Measurements from ENCODE around the gene IQCM. TPM values are rescaled to one million over a fixed set of nuclear protein-coding genes. Genes with fewer than 3 reads are reported as not detected.
"Not testable (repeated sequence)": the region's sequence is repeated elsewhere in the genome, so short reads cannot be mapped to it uniquely, and the experiment has no call there.

IQCM gene
- total RNA-seq, 1 donor from 2014 or later, result not detected

DNA sequence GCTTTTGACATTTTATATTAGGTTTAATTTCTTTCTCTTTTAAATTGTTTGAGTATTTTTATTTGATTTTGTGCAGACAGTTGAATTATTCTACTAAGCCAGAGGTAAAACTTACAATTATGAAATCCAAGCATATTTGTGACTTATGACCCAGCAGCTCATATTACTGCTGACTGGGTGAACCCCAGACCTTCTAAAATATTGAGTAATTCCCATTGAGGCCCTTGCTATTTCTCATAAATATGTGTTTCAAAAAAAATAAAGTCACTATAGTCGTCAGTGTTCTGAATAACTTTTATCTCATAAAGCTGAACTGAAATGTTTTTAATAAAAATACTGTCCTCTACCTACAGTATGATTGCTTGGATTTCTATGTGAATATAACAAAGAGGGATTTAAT is 303.1 kb downstream of the IQCM start:
- no peaks in the 10 kb centered on the region for H3K36me3 Mint-ChIP-seq (ENCODE audit: unreplicated experiment)
- no peak for DNase-seq (ENCODE audit: extremely low spot score, unreplicated experiment)
- no peak overlapping the region for H3K27ac Mint-ChIP-seq (ENCODE audit: unreplicated experiment)
- H3K4me1 Mint-ChIP-seq (ENCODE audit: unreplicated experiment), result no peaks in the 10 kb centered on the region
- H3K27me3 Mint-ChIP-seq (ENCODE audit: unreplicated experiment), result no peaks in the 10 kb centered on the region
- H3K9me3 Mint-ChIP-seq (ENCODE audit: unreplicated experiment), result no peaks in the 10 kb centered on the region
- TF ChIP-seq, protein P1, sequence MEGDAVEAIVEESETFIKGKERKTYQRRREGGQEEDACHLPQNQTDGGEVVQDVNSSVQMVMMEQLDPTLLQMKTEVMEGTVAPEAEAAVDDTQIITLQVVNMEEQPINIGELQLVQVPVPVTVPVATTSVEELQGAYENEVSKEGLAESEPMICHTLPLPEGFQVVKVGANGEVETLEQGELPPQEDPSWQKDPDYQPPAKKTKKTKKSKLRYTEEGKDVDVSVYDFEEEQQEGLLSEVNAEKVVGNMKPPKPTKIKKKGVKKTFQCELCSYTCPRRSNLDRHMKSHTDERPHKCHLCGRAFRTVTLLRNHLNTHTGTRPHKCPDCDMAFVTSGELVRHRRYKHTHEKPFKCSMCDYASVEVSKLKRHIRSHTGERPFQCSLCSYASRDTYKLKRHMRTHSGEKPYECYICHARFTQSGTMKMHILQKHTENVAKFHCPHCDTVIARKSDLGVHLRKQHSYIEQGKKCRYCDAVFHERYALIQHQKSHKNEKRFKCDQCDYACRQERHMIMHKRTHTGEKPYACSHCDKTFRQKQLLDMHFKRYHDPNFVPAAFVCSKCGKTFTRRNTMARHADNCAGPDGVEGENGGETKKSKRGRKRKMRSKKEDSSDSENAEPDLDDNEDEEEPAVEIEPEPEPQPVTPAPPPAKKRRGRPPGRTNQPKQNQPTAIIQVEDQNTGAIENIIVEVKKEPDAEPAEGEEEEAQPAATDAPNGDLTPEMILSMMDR (IDR thresholded peaks at IDR 0.05), result no peak
- no peak overlapping the region for H3K4me3 Mint-ChIP-seq (ENCODE audit: unreplicated experiment)

DNA sequence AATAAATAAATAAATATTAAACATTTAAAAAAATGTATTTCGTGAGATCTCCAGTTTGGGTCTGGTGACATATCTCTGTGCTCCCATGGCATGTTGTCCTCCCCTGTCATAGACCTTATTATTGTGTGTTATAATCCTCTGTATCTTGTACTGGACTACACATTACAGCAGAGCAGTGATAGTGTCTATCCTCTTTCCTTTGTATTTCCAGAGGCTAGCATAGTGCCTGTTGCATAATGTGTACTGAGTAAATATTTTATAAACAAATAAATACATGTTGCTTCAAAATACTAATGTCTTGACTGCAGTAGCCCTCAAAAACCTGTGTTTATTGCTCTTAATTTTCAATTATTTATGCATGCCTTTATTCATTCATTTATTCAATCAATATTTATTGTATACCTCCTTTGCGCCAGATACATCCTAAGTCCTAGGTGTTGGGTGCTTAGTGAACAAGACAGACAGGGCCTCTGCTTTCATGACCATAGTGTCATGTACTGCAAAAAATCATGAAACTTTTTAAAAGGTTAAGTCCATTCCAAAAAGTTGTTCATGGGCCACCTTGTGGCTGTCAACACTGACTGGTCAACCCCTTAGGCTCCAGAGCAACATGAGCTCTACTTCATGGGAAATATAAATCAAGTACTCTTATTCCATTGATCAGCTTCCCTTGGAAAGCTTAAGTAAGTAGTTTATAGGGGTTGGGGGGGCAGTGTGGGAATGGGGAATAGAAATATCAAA is 303.9 kb downstream of the IQCM start:
- no peak overlapping the region for H3K27ac Mint-ChIP-seq (ENCODE audit: unreplicated experiment)
- no peaks in the 10 kb centered on the region for H3K36me3 Mint-ChIP-seq (ENCODE audit: unreplicated experiment)
- H3K27me3 Mint-ChIP-seq (ENCODE audit: unreplicated experiment), result no peaks in the 10 kb centered on the region
- H3K9me3 Mint-ChIP-seq (ENCODE audit: unreplicated experiment), result no peaks in the 10 kb centered on the region
- DNase-seq (ENCODE audit: extremely low spot score, unreplicated experiment), result no peak
- H3K4me1 Mint-ChIP-seq (ENCODE audit: unreplicated experiment), result no peaks in the 10 kb centered on the region
- TF ChIP-seq, protein P1 (IDR thresholded peaks at IDR 0.05), result no peak
- H3K4me3 Mint-ChIP-seq (ENCODE audit: unreplicated experiment), result no peak overlapping the region

DNA sequence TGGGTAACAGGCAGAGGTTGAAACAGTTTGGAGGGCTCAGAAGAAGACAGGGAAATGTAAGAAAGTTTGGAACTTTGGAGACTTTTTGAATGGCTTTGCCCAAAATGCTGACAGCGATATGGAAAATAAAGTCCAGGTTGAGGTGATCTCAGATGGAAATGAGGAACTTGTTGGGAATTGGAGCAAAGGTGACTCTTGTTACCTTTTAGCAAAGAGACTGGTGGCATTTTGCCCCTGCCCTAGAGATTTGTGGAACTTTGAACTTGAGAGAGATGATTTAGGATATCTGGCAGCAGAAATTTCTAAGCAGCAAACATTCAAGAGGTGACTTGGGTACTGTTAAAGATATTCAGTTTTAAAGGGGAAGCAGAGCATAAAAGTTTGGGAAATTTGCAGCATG is 308.3 kb downstream of the IQCM start:
- H3K4me1 Mint-ChIP-seq (ENCODE audit: unreplicated experiment); H3K9me3 Mint-ChIP-seq (ENCODE audit: unreplicated experiment); H3K27me3 Mint-ChIP-seq (ENCODE audit: unreplicated experiment); H3K36me3 Mint-ChIP-seq (ENCODE audit: unreplicated experiment); DNase-seq (ENCODE audit: extremely low spot score, unreplicated experiment); H3K4me3 Mint-ChIP-seq (ENCODE audit: unreplicated experiment); H3K27ac Mint-ChIP-seq (ENCODE audit: unreplicated experiment): not testable (repeated sequence)

DNA sequence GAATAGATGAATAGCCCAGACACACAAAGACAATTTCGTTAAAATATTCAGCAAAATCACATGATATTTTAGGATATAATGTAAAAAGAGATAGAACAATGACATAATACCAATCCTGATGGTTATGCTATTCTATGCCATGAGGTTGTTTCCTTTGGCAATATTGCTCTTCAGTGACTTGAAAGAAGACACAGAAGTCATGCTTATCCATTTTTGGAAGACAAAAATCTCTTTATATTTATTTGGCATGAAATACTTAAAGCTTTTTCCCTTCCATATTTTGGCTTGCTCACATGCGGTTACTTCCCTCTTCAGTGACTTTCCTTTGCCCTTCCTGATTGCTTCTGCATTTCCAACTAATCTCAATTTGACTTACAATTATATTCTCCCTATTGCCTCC is 314.8 kb downstream of the IQCM start:
- TF ChIP-seq, protein P1 (IDR thresholded peaks at IDR 0.05), result no peak
- DNase-seq (ENCODE audit: extremely low spot score, unreplicated experiment), result no peak
- no peaks in the 10 kb centered on the region for H3K9me3 Mint-ChIP-seq (ENCODE audit: unreplicated experiment)
- no peaks in the 10 kb centered on the region for H3K4me1 Mint-ChIP-seq (ENCODE audit: unreplicated experiment)
- no peak overlapping the region for H3K4me3 Mint-ChIP-seq (ENCODE audit: unreplicated experiment)
- no peaks in the 10 kb centered on the region for H3K27me3 Mint-ChIP-seq (ENCODE audit: unreplicated experiment)
- no peak overlapping the region for H3K27ac Mint-ChIP-seq (ENCODE audit: unreplicated experiment)
- H3K36me3 Mint-ChIP-seq (ENCODE audit: unreplicated experiment), result no peaks in the 10 kb centered on the region

DNA sequence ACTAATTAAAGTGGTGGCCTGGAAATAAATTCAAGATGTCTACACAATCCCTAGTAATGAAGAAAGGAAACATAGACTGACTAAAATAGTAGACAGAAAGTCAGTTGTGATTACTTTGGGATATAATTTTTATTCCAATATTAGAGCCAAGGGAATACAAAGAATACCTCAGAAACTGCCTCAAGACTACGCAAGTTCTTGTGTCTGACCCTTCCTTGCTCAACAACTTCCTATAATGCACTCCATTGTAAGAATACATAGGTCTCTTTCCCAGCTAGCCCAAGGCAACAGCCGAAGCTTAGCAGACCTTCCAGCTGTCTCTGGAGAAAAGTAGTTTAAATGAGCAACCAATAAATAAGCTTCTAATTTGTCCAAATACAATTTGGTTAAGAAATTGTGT is 315.9 kb downstream of the IQCM start:
- H3K9me3 Mint-ChIP-seq (ENCODE audit: unreplicated experiment), result no peaks in the 10 kb centered on the region

More for the DNA sequence above, 315.9 kb downstream of the IQCM start:
- no peaks in the 10 kb centered on the region for H3K36me3 Mint-ChIP-seq (ENCODE audit: unreplicated experiment)
- TF ChIP-seq, protein P1 (IDR thresholded peaks at IDR 0.05), result no peak
- H3K27ac Mint-ChIP-seq (ENCODE audit: unreplicated experiment), result no peak overlapping the region
- DNase-seq (ENCODE audit: extremely low spot score, unreplicated experiment), result no peak
- H3K4me1 Mint-ChIP-seq (ENCODE audit: unreplicated experiment), result no peaks in the 10 kb centered on the region
- H3K27me3 Mint-ChIP-seq (ENCODE audit: unreplicated experiment), result no peaks in the 10 kb centered on the region
- no peak overlapping the region for H3K4me3 Mint-ChIP-seq (ENCODE audit: unreplicated experiment)

All from osteocyte (in vitro differentiated cells).